Left lobe of liver (tissue), 2 donors: Measurements from ENCODE around the gene IFNL1. TPM values are rescaled to one million over a fixed set of nuclear protein-coding genes. Genes with fewer than 3 reads are reported as not detected.
"Not testable (repeated sequence)": the region's sequence is repeated elsewhere in the genome, so short reads cannot be mapped to it uniquely, and the experiment has no call there.

ENCODE experiments used
- ATAC-seq: fragments of 200-7000 bp; cut with Tn5 transposase; one replicate; pipeline ENCODE4 v1.9.1; 2020; ENCODE audit warnings: mild to moderate bottlenecking, moderate library complexity
- DNase-seq: peaks from one replicate; pipeline ENCODE4 v3.0.0-alpha.2; 2020; ENCODE audit warnings: low spot score
- total RNA-seq: library from RNA; stranded (reverse); gene quantifications from one replicate; pipeline ENCODE4 v1.2.1, GENCODE V29; 2021
- donor health status: DM: no; HTN: no; CAD: no; lungs with moderate emphysema.
- donor health status: DM: no; HTN: yes; CAD: no.

Gene IFNL1
- total RNA-seq, 1 donor from 2014 or later: not detected

DNA sequence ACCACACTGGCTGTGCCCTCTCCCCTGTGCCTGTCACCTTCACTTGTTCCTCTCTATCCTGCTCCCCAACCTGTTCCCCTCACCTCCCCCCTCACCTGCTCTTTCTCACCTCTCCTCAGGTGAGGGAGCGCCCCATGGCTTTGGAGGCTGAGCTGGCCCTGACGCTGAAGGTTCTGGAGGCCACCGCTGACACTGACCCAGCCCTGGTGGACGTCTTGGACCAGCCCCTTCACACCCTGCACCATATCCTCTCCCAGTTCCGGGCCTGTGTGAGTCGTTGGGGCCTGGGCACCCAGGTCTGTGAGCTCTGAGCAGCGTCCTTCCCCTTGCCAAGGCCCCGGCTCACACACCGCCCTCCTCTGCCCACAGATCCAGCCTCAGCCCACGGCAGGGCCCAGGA lies 26.8 kb upstream of the IFNL1 start:
- not testable (repeated sequence) for DNase-seq, ATAC-seq

GRCh38 chr19:39270036-39270871 lies 26.0 kb upstream of the IFNL1 start:
- DNase-seq: no peak
- no peak for ATAC-seq

GRCh38 chr19:39273859-39274258 lies 22.3 kb upstream of the IFNL1 start:
- not testable (repeated sequence) for DNase-seq, ATAC-seq

DNA sequence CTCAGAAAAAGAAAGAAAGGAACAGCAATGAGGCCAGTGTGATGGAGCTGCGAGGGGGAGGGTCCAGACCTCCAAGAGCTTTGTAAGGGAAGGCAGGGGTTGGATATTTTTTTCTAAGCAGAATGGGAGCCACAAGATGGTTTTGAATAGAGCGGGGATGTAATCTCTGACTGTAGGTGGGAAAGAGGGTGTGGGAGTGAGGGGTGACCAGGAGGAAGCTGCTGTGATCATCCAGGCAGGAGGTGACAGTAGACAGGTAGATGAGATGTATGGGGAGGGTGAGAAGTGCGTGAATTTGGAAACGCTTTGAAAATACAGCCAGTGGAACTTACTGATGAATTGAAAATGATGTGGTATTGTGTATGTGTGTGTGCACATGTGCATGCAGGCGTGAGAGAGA lies 20.6 kb upstream of the IFNL1 start:
- ATAC-seq: no peak
- DNase-seq: no peak

GRCh38 chr19:39276740-39277139 lies 19.5 kb upstream of the IFNL1 start:
- ATAC-seq: no peak
- no peak for DNase-seq

GRCh38 chr19:39277598-39277997 lies 18.6 kb upstream of the IFNL1 start:
- DNase-seq: peak; percentile 75

DNA sequence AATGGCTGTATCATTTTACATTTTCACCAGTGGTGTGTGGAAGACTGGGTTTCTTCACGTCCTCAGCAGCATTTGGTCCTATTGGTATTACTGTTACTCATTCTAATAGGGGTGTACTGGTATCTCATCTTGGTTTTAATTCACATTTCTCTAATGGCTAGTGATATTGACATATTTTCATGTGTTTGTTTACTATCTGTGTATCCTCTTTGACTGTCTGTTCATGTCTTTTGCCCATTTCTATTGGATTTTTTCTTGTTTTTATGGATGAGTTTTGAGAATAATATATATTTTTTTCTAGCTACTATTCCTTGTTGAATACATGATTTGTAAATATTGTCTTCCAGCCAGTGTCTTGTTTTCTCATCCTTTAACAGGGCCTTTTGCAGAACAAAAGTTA lies 14.2 kb upstream of the IFNL1 start:
- no peak for DNase-seq
- no peak for ATAC-seq

More at GRCh38 chr19:39277598-39277997, 18.6 kb upstream of the IFNL1 start:
- peak; percentile 99 for ATAC-seq

DNA sequence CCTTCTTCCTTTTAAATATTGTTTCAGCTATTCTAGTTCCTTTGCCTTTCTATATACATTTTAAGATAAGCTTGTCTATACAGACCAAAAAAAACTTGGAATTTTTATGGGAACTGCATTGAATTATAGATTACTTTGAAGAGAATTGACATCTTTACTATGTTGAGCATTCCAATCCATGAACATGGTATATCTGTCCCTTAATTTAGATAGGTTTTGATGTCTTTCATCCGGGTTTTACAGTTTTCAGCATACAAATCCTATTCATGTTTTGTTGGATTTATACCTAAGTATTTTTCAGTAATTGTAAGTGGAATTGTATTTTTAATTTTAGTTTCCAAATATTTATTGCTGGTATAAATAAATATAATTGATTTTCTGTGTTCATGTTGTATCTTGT lies 12.2 kb upstream of the IFNL1 start:
- DNase-seq: no peak
- no peak for ATAC-seq

- DNase-seq: no peak
These were observed 2.8 kb upstream of the IFNL1 start for GRCh38 chr19:39293394-39293793.

GRCh38 chr19:39296906-39297305 lies 699 bp downstream of the IFNL1 start:
- ATAC-seq (no peak), DNase-seq (no peak)

More at GRCh38 chr19:39293394-39293793, 2.8 kb upstream of the IFNL1 start:
- ATAC-seq: no peak

- ATAC-seq: no peak
- no peak for DNase-seq
These were observed 1.9 kb downstream of the IFNL1 start for GRCh38 chr19:39297931-39298634.

GRCh38 chr19:39299404-39299803 lies 3.2 kb downstream of the IFNL1 start:
- DNase-seq: no peak
- no peak for ATAC-seq

DNA sequence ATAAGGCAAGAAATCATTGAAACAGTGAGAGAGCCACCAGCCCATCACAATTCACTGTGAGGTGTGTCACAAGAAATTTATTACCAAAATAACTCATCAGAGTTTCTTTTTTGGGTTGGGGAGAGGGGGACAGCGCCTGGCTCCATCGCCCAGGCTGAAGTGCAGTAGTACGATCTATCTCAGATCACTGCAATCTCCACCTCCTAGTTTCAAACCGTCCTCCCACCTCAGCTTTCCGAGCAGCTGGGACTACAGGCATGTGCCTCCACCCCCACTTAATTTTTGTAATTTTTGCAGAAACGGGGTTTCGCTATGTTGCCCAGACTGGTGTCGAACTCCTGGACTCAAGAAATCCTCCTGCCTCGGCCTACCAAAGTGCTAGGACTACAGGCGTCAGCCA lies 3.6 kb downstream of the IFNL1 start:
- DNase-seq: no peak
- no peak for ATAC-seq

DNA sequence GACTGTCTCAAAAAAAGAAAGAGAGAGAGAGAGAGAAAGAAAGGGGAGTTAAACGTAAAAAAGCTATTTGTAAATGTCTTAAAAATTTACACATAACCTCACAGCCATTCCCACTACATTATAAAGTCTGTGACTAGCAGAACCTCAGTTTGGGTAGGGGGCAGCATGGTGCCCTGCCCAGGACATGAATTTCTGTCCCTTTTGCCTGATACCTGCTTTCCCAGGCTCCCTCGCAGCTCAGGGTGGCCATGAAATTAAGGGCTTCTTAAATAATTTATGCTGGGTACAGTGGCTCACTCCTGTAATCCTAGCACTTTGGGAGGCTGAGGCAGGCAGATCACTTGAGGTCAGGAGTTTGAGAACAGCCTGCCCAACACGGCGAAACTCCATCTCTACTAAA lies 4.8 kb downstream of the IFNL1 start:
- ATAC-seq (no peak), DNase-seq (no peak)

DNA sequence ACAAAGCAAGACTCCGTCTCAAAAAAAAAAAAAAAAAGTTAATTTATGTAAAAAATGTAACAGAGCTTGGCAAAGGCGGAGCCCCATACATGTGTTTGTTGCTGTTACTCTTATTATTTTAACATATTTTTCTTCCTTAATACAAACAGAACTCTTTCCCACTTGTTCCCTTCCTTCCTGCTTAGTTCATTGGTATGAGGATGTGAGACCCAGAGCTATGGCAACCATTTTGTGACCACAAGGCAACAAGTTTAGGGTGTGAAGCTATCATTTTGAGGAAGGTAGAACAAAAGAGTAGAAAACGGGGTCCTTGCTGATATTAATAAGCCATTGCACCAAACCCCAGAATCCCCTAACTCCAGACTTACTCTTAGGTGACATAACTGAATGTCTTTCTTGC lies 5.4 kb downstream of the IFNL1 start:
- no peak for DNase-seq
- no peak for ATAC-seq

DNA sequence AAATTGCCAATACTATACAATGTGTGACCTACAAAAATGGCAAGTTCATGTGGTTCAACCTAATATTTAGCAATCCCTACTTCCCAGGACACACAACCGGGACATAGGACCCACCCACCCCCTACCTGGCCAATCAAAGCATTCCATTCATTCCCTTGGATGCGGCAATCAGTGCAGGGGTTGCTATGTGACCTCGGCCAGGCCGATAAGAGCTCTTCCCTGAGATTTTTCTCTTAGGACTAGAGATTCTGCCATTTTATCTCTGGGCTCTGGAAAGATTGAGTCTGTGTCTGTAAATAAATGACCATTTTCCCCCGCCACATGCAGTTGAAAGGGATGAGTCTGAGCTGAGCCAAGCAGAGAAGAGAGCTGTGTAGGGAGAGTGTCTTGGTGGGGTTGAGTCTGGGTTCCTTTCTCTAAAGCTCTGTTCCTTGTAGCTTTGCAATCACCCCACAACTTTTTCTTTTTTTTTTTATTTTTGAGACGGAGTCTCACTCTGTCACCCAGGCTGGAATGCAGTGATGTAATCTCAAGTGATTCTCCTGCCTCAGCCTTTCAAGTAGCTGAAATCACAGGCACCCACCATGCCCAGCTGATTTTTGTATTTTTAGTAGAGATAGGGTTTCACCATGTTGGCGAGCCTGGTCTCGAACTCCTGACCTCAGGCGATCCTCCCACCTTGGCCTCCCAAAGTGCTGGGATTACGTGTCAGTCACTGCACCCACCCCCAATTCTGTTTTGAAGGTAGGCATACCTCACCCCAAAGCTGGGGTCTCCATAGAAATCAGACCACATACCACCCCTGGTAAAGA lies 7.4 kb downstream of the IFNL1 start:
- no peak for DNase-seq
- peak; percentile 18 for ATAC-seq

- ATAC-seq: no peak
- no peak for DNase-seq
These were observed 7.9 kb downstream of the IFNL1 start for GRCh38 chr19:39304185-39304513.

GRCh38 chr19:39304701-39305571 lies 8.7 kb downstream of the IFNL1 start:
- ATAC-seq (no peak), DNase-seq (no peak)

- no peak for ATAC-seq
- no peak for DNase-seq
These were observed 9.9 kb downstream of the IFNL1 start for GRCh38 chr19:39306075-39306474.

DNA sequence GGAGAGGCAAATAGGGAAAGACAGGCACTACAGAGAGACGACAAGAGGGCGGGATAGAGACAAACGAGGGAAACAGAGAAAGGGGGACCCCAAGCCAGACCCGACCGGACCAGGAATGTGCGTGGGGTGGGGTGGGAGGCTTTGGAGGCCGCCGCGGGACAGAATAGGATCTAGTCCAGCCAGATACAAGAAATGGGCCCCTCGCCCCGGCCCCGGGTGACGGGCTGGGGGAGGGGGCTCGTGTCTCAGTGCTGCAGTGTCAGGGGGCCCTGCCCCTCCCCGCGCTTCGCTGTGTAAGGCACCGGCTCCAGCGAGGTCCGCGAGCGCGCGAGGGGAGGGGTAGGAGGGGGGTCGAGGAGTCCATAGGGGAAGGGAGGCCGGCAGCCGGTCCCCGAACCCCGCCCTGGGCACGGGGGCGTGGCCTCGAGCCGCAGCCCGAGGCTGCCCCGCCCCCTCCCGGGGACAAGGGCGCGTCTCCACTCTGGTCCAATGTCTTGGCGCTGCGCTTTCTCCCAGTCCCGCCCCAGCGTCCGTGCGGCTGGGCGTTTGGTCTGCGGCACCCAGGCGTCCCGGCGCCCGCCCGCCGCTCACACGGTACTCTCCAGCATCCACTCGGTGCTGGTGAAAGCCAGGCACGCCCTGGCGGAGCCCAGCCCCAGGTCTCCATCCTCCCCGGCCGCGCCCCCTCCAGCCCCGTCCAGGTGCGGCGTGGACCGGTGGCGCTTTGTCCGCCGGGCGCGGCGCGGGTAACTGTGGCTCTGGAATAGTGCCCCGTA lies 11.0 kb downstream of the IFNL1 start:
- ATAC-seq: peak; percentile 51

More for the DNA sequence above, 11.0 kb downstream of the IFNL1 start:
- DNase-seq: no peak
